ENCODE measurements around the gene SNAP29. TPM values are rescaled to one million over a fixed set of nuclear protein-coding genes. Genes with fewer than 3 reads are reported as not detected.

SNAP29 gene
- total and polyA plus RNA-seq, 2 experiments from 2014 or later: 8.2 to 22.9 TPM

DNA sequence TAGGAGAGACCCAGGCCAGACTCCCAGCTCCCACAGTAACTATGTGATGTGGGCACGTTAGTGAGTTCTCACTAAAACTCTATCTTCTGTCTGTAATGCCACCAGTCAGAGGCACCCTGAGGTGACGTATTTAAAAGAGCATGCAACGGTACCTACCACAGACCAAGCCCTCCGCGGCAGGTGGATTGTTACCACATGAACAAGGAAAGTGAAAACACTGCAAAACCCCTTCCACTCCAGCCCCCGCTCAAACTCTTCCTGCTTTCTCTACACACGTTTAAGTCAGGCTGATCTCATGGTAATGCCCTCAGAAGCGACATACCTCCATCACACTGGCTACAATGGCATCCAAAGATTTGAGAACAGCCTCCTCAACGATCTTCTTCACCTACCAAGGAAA, 48.2 kb upstream of the SNAP29 start:
- no peak for TF ChIP-seq NANOG (IDR thresholded peaks at IDR 0.05; ENCODE audit: borderline replicate concordance)
- TF ChIP-seq STAT1 (IDR thresholded peaks at IDR 0.05; ENCODE audit: unreplicated experiment): no peak
- no peak for TF ChIP-seq EZH2 (IDR thresholded peaks at IDR 0.05; ENCODE audit: low read depth, unreplicated experiment)
- no peak for TF ChIP-seq POLR2AphosphoS5 (IDR thresholded peaks at IDR 0.05; ENCODE audit: low read depth)
- TF ChIP-seq CREB1 (CRISPR knock-in tag; IDR thresholded peaks at IDR 0.05; ENCODE audit: low read depth): no peak
- TF ChIP-seq ZNF114 (CRISPR knock-in tag; IDR thresholded peaks at IDR 0.05): no peak
- no peak for TF ChIP-seq JUNB (IDR thresholded peaks at IDR 0.05; ENCODE audit: unreplicated experiment)
- TF ChIP-seq ZNF331 (CRISPR knock-in tag; IDR thresholded peaks at IDR 0.05; ENCODE audit: low read depth): no peak
- TF ChIP-seq, protein P1, sequence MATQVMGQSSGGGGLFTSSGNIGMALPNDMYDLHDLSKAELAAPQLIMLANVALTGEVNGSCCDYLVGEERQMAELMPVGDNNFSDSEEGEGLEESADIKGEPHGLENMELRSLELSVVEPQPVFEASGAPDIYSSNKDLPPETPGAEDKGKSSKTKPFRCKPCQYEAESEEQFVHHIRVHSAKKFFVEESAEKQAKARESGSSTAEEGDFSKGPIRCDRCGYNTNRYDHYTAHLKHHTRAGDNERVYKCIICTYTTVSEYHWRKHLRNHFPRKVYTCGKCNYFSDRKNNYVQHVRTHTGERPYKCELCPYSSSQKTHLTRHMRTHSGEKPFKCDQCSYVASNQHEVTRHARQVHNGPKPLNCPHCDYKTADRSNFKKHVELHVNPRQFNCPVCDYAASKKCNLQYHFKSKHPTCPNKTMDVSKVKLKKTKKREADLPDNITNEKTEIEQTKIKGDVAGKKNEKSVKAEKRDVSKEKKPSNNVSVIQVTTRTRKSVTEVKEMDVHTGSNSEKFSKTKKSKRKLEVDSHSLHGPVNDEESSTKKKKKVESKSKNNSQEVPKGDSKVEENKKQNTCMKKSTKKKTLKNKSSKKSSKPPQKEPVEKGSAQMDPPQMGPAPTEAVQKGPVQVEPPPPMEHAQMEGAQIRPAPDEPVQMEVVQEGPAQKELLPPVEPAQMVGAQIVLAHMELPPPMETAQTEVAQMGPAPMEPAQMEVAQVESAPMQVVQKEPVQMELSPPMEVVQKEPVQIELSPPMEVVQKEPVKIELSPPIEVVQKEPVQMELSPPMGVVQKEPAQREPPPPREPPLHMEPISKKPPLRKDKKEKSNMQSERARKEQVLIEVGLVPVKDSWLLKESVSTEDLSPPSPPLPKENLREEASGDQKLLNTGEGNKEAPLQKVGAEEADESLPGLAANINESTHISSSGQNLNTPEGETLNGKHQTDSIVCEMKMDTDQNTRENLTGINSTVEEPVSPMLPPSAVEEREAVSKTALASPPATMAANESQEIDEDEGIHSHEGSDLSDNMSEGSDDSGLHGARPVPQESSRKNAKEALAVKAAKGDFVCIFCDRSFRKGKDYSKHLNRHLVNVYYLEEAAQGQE (IDR thresholded peaks at IDR 0.05; ENCODE audit: unreplicated experiment): no peak
- TF ChIP-seq, protein P2, sequence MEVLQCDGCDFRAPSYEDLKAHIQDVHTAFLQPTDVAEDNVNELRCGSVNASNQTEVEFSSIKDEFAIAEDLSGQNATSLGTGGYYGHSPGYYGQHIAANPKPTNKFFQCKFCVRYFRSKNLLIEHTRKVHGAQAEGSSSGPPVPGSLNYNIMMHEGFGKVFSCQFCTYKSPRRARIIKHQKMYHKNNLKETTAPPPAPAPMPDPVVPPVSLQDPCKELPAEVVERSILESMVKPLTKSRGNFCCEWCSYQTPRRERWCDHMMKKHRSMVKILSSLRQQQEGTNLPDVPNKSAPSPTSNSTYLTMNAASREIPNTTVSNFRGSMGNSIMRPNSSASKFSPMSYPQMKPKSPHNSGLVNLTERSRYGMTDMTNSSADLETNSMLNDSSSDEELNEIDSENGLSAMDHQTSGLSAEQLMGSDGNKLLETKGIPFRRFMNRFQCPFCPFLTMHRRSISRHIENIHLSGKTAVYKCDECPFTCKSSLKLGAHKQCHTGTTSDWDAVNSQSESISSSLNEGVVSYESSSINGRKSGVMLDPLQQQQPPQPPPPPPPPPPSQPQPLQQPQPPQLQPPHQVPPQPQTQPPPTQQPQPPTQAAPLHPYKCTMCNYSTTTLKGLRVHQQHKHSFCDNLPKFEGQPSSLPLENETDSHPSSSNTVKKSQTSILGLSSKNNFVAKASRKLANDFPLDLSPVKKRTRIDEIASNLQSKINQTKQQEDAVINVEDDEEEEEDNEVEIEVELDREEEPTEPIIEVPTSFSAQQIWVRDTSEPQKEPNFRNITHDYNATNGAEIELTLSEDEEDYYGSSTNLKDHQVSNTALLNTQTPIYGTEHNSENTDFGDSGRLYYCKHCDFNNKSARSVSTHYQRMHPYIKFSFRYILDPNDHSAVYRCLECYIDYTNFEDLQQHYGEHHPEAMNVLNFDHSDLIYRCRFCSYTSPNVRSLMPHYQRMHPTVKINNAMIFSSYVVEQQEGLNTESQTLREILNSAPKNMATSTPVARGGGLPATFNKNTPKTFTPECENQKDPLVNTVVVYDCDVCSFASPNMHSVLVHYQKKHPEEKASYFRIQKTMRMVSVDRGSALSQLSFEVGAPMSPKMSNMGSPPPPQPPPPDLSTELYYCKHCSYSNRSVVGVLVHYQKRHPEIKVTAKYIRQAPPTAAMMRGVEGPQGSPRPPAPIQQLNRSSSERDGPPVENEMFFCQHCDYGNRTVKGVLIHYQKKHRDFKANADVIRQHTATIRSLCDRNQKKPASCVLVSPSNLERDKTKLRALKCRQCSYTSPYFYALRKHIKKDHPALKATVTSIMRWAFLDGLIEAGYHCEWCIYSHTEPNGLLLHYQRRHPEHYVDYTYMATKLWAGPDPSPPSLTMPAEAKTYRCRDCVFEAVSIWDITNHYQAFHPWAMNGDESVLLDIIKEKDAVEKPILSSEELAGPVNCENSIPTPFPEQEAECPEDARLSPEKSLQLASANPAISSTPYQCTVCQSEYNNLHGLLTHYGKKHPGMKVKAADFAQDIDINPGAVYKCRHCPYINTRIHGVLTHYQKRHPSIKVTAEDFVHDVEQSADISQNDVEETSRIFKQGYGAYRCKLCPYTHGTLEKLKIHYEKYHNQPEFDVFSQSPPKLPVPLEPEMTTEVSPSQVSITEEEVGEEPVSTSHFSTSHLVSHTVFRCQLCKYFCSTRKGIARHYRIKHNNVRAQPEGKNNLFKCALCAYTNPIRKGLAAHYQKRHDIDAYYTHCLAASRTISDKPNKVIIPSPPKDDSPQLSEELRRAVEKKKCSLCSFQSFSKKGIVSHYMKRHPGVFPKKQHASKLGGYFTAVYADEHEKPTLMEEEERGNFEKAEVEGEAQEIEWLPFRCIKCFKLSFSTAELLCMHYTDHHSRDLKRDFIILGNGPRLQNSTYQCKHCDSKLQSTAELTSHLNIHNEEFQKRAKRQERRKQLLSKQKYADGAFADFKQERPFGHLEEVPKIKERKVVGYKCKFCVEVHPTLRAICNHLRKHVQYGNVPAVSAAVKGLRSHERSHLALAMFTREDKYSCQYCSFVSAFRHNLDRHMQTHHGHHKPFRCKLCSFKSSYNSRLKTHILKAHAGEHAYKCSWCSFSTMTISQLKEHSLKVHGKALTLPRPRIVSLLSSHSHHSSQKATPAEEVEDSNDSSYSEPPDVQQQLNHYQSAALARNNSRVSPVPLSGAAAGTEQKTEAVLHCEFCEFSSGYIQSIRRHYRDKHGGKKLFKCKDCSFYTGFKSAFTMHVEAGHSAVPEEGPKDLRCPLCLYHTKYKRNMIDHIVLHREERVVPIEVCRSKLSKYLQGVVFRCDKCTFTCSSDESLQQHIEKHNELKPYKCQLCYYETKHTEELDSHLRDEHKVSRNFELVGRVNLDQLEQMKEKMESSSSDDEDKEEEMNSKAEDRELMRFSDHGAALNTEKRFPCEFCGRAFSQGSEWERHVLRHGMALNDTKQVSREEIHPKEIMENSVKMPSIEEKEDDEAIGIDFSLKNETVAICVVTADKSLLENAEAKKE (CRISPR knock-in tag; IDR thresholded peaks at IDR 0.05): no peak
- TF ChIP-seq, protein P3, sequence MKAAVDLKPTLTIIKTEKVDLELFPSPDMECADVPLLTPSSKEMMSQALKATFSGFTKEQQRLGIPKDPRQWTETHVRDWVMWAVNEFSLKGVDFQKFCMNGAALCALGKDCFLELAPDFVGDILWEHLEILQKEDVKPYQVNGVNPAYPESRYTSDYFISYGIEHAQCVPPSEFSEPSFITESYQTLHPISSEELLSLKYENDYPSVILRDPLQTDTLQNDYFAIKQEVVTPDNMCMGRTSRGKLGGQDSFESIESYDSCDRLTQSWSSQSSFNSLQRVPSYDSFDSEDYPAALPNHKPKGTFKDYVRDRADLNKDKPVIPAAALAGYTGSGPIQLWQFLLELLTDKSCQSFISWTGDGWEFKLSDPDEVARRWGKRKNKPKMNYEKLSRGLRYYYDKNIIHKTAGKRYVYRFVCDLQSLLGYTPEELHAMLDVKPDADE (IDR thresholded peaks at IDR 0.05): no peak
- no peak for TF ChIP-seq EZH2phosphoT487 (IDR thresholded peaks at IDR 0.05; ENCODE audit: unreplicated experiment)
- TF ChIP-seq, protein P4, sequence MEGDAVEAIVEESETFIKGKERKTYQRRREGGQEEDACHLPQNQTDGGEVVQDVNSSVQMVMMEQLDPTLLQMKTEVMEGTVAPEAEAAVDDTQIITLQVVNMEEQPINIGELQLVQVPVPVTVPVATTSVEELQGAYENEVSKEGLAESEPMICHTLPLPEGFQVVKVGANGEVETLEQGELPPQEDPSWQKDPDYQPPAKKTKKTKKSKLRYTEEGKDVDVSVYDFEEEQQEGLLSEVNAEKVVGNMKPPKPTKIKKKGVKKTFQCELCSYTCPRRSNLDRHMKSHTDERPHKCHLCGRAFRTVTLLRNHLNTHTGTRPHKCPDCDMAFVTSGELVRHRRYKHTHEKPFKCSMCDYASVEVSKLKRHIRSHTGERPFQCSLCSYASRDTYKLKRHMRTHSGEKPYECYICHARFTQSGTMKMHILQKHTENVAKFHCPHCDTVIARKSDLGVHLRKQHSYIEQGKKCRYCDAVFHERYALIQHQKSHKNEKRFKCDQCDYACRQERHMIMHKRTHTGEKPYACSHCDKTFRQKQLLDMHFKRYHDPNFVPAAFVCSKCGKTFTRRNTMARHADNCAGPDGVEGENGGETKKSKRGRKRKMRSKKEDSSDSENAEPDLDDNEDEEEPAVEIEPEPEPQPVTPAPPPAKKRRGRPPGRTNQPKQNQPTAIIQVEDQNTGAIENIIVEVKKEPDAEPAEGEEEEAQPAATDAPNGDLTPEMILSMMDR (conservative IDR thresholded peaks at IDR 0.05; ENCODE audit: low read depth in 2 of 2): no peak
- peaks cover 25% of the 10 kb centered on the region; the same call in 2 of the 3 replicates for H3K36me3 Mint-ChIP-seq (ENCODE audit: low read depth)
- H3K36me3 ChIP-seq (ENCODE audit: insufficient read depth): peaks cover 3% of the 10 kb centered on the region; the same call in 1 of the 2 replicates

More for the DNA sequence above, 48.2 kb upstream of the SNAP29 start:
- Histone ChIP-seq H3K27me3 (ENCODE audit: insufficient read depth) (no peaks in the 10 kb centered on the region), H3K4me3 (no peak overlapping the region), H2AFZ (no peak overlapping the region), H3K27ac (ENCODE audit: low read depth) (no peak overlapping the region), H3K9me2 (ENCODE audit: insufficient read depth) (no peaks in the 10 kb centered on the region), H3K4me1 (ENCODE audit: insufficient read depth) (no peaks in the 10 kb centered on the region), H3F3A (replicated peaks; ENCODE audit: low read depth) (no peaks in the 10 kb centered on the region), H3K4me2 (no peak overlapping the region), H3K79me2 (replicated peaks; ENCODE audit: insufficient read depth) (no peaks in the 10 kb centered on the region), H4K20me1 (replicated peaks; ENCODE audit: insufficient read depth) (no peaks in the 10 kb centered on the region)
- H3K27ac Mint-ChIP-seq: no peak overlapping the region
- no peak for ATAC-seq
- no peak for DNase-seq (ENCODE audit: low spot score)
- no peaks in the 10 kb centered on the region; the same call in 2 of the 3 replicates for H3K4me1 Mint-ChIP-seq
- H3K9me3 Mint-ChIP-seq: no peaks in the 10 kb centered on the region
- H3K27me3 Mint-ChIP-seq (ENCODE audit: insufficient read depth, low read depth, poor library complexity): peaks cover 2% of the 10 kb centered on the region
- no peak overlapping the region for H3K4me3 Mint-ChIP-seq

Measured in GM23338 (cell line).